Heart right ventricle (tissue), 16 donors: Measurements from ENCODE around the gene UBXN2A. TPM values are rescaled to one million over a fixed set of nuclear protein-coding genes. Genes with fewer than 3 reads are reported as not detected.

Experiments
- ATAC-seq, 8 donors: fragments of 200-7000 bp; cut with Tn5 transposase; one replicate each; pipeline ENCODE4 v1.9.1; 2020; ENCODE audit warnings: mild to moderate bottlenecking in 8 of 8, moderate library complexity in 8 of 8, moderate number of reproducible peaks in 1 of 8
- DNase-seq, 2 donors: peaks; one replicate each; pipeline ENCODE4 v3.0.0-alpha.2; 2020
- H3K27ac ChIP-seq, 10 donors: fragments of 200-600 bp; sonication (generic) in 2 of 10; one replicate each; pipeline versions ENCODE4 v1.5.0 to v1.8.0; 2020 to 2022; ENCODE audit warnings: mild to moderate bottlenecking in 3 of 10
- H3K27me3 ChIP-seq, 7 donors: fragments of 200-600 bp; one replicate each; pipeline ENCODE4 v1.8.0; 2021 to 2022; ENCODE audit warnings: mild to moderate bottlenecking in 2 of 7
- H3K36me3 ChIP-seq, 9 donors: fragments of 200-600 bp; sonication (generic) in 1 of 9; one replicate each; pipeline versions ENCODE4 v1.5.0 to v1.8.0; 2020 to 2022; ENCODE audit warnings: mild to moderate bottlenecking in 2 of 9
- H3K4me1 ChIP-seq, 9 donors: fragments of 200-600 bp; sonication (generic) in 1 of 9; one replicate each; pipeline versions ENCODE4 v1.5.0 to v1.8.0; 2020 to 2022; ENCODE audit warnings: mild to moderate bottlenecking in 4 of 9
- H3K4me3 ChIP-seq, 10 donors: fragments of 200-600 bp; sonication (generic) in 2 of 10; one replicate each; pipeline versions ENCODE4 v1.5.0 to v1.8.0; 2020 to 2022; ENCODE audit warnings: mild to moderate bottlenecking in 7 of 10, moderate library complexity in 2 of 10
- H3K9me3 ChIP-seq, 11 donors: fragments of 200-600 bp in 10 of 11; sonication (generic) in 2 of 11; one replicate each; pipeline versions ENCODE4 v1.5.0 to v1.8.0; 2013 to 2022; ENCODE audit warnings: mild to moderate bottlenecking in 2 of 11, control low read depth in 1 of 11, moderate library complexity in 1 of 11
- CTCF ChIP-seq, 9 donors: fragments of 200-600 bp; sonication (generic) in 2 of 9; IDR thresholded peaks; one replicate each; pipeline versions ENCODE4 v1.5.0 to v1.8.0; 2021 to 2022; ENCODE audit warnings: antibody characterized with exemption in 9 of 9, mild to moderate bottlenecking in 5 of 9, moderate library complexity in 1 of 9
- WGBS, 2 donors: extraction: QIAGEN DNeasy Blood & Tissue Kit; methylation state at CpG; one replicate each; pipeline ENCODE4 v1.1.7; 2013; ENCODE audit warnings: inconsistent platforms in 1 of 2; 5-methylcytosine and 5-hydroxymethylcytosine counted together
- intact Hi-C, 10 donors: fragments of 100-400 bp; cut with DNase I; formaldehyde crosslinking; loops; one replicate each; pipeline versions ENCODE4 v1.11.1 to v1.14.2; 2022
- polyA plus RNA-seq, 2 donors: library from polyadenylated mRNA; stranded (reverse); fragments of 200-250 nt; gene quantifications; one replicate each; pipeline ENCODE4 v1.2.3, GENCODE V29; 2013
- total RNA-seq, 10 donors: library from RNA; stranded (reverse); fragmentation: NEBNext Ultra II Directional in 3 of 10; extraction: Animal tissue kit (Norgen Biotek cat#: 25700) in 3 of 10; gene quantifications; one replicate each; pipeline versions ENCODE4 v1.2.1 to v1.2.4, GENCODE V29; 2021 to 2023
- donor health status: Arrhythmogenic right ventricular cardiomyopathy.
- donor health status: ischemic (EF 13 %, LVEDD 7.1; RV severe dilation, severe dysfunction).
- donor health status: healthy with polysubstance abuse.
- donor health status: DM: no; HTN: yes; CAD: no.
- donor health status: DM: no; HTN: no; CAD: no.
- donor health status: ischemic (EF 25% LVEDD 6.9; RV normal size, moderate dysfunction).
- donor health status: ischemic (EF 25% LVEDD 5.7; RV mildly dilated, moderate dysfunction).
- donor health status: healthy.
- donor health status: DM: yes; HTN: yes; CAD: no.
- donor health status: Ischemic cardiomyopathy.
- donor health status: ischemic (EF 35%, LVEDD 5.7; RV mildly dilated, moderate dysfunction).
- donor health status: nonischemic (EF 11% LVEDD 7.7; RV severe dilation, severe dysfunction).
- donor health status: DM: yes; HTN: yes; CAD: no.
- donor health status: PGD.
- donor health status: ischemic (EF 29% LVEDD 5.4; RV normal size, mild dysfunction).
- donor health status: nonischemic (EF 23%, LVEDD 6.1; RV moderate dilation, normal function).

UBXN2A gene
- total and polyA plus RNA-seq, 12 donors = 7.9 to 23.8 (median 19.7) TPM

- H3K4me1 ChIP-seq = peaks cover 3 to 43% (median 32%) of the 10 kb centered on the region in 9 donors
- no peaks in the 10 kb centered on the region for H3K9me3 ChIP-seq
- DNase-seq = peak in 1 of 2 donors; percentile 34
- intact Hi-C loops = loop anchor here in 2 of 10 donors (2.0 kb wide), 1 partner anchor 14 kb away; the partner anchor contains the start of gene ATAD2B (in 2 of the 2)
- WGBS, 2 donors = 1% methylated on average over 40 to 46 of the region's 46 CpGs
- H3K4me3 ChIP-seq = peak overlapping the region; percentile 71 to 99 (median 92)
- peaks cover 0 to 7% (median 0%) of the 10 kb centered on the region in 9 donors for H3K36me3 ChIP-seq
- no peak for TF ChIP-seq CTCF (IDR thresholded peaks at IDR 0.05)
- peak; percentile 25 to 41 (median 30) for ATAC-seq
- peak overlapping the region; percentile 84 to 97 (median 95) for H3K27ac ChIP-seq
- no peaks in the 10 kb centered on the region for H3K27me3 ChIP-seq
Measured at GRCh38 chr2:23940718-23941620, 706 bp downstream of the UBXN2A start.

GRCh38 chr2:23941644-23942043 lies 1.4 kb downstream of the UBXN2A start:
- peak overlapping the region in 2 of 10 donors; percentile 95 to 96 for H3K27ac ChIP-seq
- H3K36me3 ChIP-seq = peaks cover 0 to 7% (median 0%) of the 10 kb centered on the region in 9 donors
- peaks cover 3 to 46% (median 34%) of the 10 kb centered on the region in 9 donors for H3K4me1 ChIP-seq
- DNase-seq (no peak), ATAC-seq (no peak)
- TF ChIP-seq CTCF (IDR thresholded peaks at IDR 0.05) = no peak
- intact Hi-C loops = loop anchor here in 2 of 10 donors (2.0 kb wide), 1 partner anchor 15 kb away; the partner anchor contains the start of gene ATAD2B (in 2 of the 2)
- 83 to 85% methylated on average over 8 of the region's 8 CpGs for WGBS, 2 donors
- no peaks in the 10 kb centered on the region for H3K27me3 ChIP-seq
- H3K4me3 ChIP-seq = peak overlapping the region in 8 of 10 donors; percentile 71 to 99 (median 93)
- no peaks in the 10 kb centered on the region for H3K9me3 ChIP-seq

GRCh38 chr2:23943666-23944065 lies 3.4 kb downstream of the UBXN2A start:
- intact Hi-C loops = no loop called here
- Histone ChIP-seq H3K27me3 (no peaks in the 10 kb centered on the region), H3K36me3 (peaks cover 0 to 7% (median 0%) of the 10 kb centered on the region in 9 donors), H3K27ac (no peak overlapping the region), H3K4me1 (peaks cover 3 to 56% (median 34%) of the 10 kb centered on the region in 9 donors), H3K4me3 (no peak overlapping the region), H3K9me3 (no peaks in the 10 kb centered on the region)
- TF ChIP-seq CTCF (IDR thresholded peaks at IDR 0.05) = no peak
- 97 to 99% methylated on average over 11 of the region's 11 CpGs for WGBS, 2 donors
- no peak for DNase-seq
- ATAC-seq = no peak

- Histone ChIP-seq H3K27ac (peak overlapping the region in 5 of 10 donors; percentile 12 to 30 (median 21)), H3K27me3 (no peaks in the 10 kb centered on the region), H3K4me3 (no peak overlapping the region), H3K9me3 (no peaks in the 10 kb centered on the region), H3K4me1 (peaks cover under 1 to 49% (median 30%) of the 10 kb centered on the region in 9 donors), H3K36me3 (peaks cover 0 to 7% (median 0%) of the 10 kb centered on the region in 9 donors)
- DNase-seq (no peak), ATAC-seq (peak in 3 of 8 donors; percentile 16 to 53 (median 45))
- 67 to 73% methylated on average over 1 of the region's 1 CpG for WGBS, 2 donors
- TF ChIP-seq CTCF (IDR thresholded peaks at IDR 0.05) = no peak
- intact Hi-C loops = no loop called here
Measured at GRCh38 chr2:23944527-23944926, 4.3 kb downstream of the UBXN2A start.
